Measurements from ENCODE around the gene DDTL. TPM values are rescaled to one million over a fixed set of nuclear protein-coding genes. Genes with fewer than 3 reads are reported as not detected.

Gene DDTL
- 0.59 and 0.60 TPM in 2 replicates for total RNA-seq

GRCh38 chr22:23966568-23966967 lies at the start of gene DDTL:
Gene DDTL (plus strand): TSS chr22:23966888. CDS start chr22:23966915, 27 bp downstream.

GRCh38 chr22:23961084-23961771 lies 5.5 kb upstream of the DDTL start, which contains the start of gene GSTT2B:
Gene GSTT2B (minus strand): TSS chr22:23961195. CDS start chr22:23961131, 64 bp downstream.

GRCh38 chr22:23974345-23974744 lies 7.7 kb downstream of the DDTL start, which contains the start of gene DDT:
Gene DDT (minus strand): TSS chr22:23974441. CDS start chr22:23974414, 27 bp downstream.

GRCh38 chr22:23979557-23980240 lies 13.0 kb downstream of the DDTL start, which contains the start of gene GSTT2:
Gene GSTT2 (plus strand): TSS chr22:23980134.

GRCh38 chr22:24005201-24005600 lies 38.5 kb downstream of the DDTL start, which contains the start of gene GSTT4:
Gene GSTT4 (minus strand): TSS chr22:24005453. CDS start chr22:24005356, 97 bp downstream.

Other genes starting within 250 kb of the DDTL start
- 4.2 and 6.7 TPM in 2 replicates for gene ZNF70, start 215.8 kb upstream of the DDTL start, total RNA-seq
- not detected in 2 replicates for gene VPREB3, start 212.5 kb upstream of the DDTL start, total RNA-seq
- gene C22orf15, start 203.9 kb upstream of the DDTL start, total RNA-seq, result 1.2 and 3.3 TPM in 2 replicates
- 3.0 and 4.3 TPM in 2 replicates for gene CHCHD10, start 198.9 kb upstream of the DDTL start, total RNA-seq
- gene MMP11, start 194.0 kb upstream of the DDTL start, total RNA-seq, result 14.0 and 15.4 TPM in 2 replicates
- gene SMARCB1, start 179.9 kb upstream of the DDTL start, total RNA-seq, result 17.5 and 42.7 TPM in 2 replicates
- 0.30 and 0.83 TPM in 2 replicates for gene DERL3, start 127.9 kb upstream of the DDTL start, total RNA-seq
- 12.9 and 14.8 TPM in 2 replicates for gene SLC2A11, start 109.0 kb upstream of the DDTL start, total RNA-seq
- gene MIF, start 72.5 kb upstream of the DDTL start, total RNA-seq, result 204 and 272 TPM in 2 replicates
- 4.2 and 15.7 TPM in 2 replicates for gene GSTT2B, start 5.7 kb upstream of the DDTL start, total RNA-seq
- gene DDT, start 7.6 kb downstream of the DDTL start, total RNA-seq, result 75.8 and 104 TPM in 2 replicates
- 0.60 TPM in 1 of 2 replicates, not detected in the other for gene GSTT2, start 13.2 kb downstream of the DDTL start, total RNA-seq
- gene GSTT4, start 38.6 kb downstream of the DDTL start, total RNA-seq, result not detected in 2 replicates
- gene CABIN1, start 44.4 kb downstream of the DDTL start, total RNA-seq, result 41.9 and 75.8 TPM in 2 replicates
- 0.28 and 0.89 TPM in 2 replicates for gene SUSD2, start 214.6 kb downstream of the DDTL start, total RNA-seq

Data from smooth muscle cell of the umbilical artery (primary cell).